ENCODE data around the gene GRIP2.

DNA sequence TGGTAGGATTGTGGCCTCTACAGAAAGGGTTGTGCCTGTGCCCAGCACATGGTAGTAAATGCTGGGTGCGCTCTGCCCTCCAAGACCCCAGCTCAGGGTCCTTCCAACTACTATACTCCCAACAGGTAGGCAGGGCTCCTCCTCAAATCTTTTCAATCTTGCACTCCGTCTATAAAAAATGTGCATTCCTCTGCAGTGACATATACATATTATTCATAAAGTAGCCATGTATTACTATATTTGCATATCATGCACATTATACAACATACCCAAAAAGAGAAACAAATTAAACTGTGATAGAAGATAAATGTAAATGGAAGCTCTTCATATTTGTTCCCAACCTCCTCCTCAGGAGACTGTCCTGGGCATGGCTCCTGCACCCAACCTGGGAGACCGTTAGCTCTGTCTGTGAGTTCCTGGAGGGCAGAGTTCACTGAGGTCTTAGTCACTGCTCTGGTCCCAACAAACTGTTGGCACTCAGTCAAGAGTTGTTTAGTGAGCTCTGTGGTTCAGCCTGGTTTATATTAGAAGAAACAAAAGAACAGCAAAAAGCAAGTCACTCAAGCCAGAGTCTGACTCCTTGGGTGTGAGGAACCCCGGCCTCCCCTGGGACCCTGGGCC is 47.7 kb upstream of the GRIP2 start:
- TF ChIP-seq RAD21 (conservative IDR thresholded peaks at IDR 0.05) (no peak), EZH2 (IDR thresholded peaks at IDR 0.05; ENCODE audit: borderline replicate concordance, insufficient read depth, low read length, poor library complexity, severe bottlenecking) (no peak), TAF1 (IDR thresholded peaks at IDR 0.05; ENCODE audit: low read depth) (no peak), MXI1 (conservative IDR thresholded peaks at IDR 0.05; ENCODE audit: poor library complexity, severe bottlenecking) (no peak)
- TF ChIP-seq, protein P1, sequence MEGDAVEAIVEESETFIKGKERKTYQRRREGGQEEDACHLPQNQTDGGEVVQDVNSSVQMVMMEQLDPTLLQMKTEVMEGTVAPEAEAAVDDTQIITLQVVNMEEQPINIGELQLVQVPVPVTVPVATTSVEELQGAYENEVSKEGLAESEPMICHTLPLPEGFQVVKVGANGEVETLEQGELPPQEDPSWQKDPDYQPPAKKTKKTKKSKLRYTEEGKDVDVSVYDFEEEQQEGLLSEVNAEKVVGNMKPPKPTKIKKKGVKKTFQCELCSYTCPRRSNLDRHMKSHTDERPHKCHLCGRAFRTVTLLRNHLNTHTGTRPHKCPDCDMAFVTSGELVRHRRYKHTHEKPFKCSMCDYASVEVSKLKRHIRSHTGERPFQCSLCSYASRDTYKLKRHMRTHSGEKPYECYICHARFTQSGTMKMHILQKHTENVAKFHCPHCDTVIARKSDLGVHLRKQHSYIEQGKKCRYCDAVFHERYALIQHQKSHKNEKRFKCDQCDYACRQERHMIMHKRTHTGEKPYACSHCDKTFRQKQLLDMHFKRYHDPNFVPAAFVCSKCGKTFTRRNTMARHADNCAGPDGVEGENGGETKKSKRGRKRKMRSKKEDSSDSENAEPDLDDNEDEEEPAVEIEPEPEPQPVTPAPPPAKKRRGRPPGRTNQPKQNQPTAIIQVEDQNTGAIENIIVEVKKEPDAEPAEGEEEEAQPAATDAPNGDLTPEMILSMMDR (IDR thresholded peaks at IDR 0.05; ENCODE audit: poor library complexity, severe bottlenecking), result no peak
- TF ChIP-seq, protein P2, sequence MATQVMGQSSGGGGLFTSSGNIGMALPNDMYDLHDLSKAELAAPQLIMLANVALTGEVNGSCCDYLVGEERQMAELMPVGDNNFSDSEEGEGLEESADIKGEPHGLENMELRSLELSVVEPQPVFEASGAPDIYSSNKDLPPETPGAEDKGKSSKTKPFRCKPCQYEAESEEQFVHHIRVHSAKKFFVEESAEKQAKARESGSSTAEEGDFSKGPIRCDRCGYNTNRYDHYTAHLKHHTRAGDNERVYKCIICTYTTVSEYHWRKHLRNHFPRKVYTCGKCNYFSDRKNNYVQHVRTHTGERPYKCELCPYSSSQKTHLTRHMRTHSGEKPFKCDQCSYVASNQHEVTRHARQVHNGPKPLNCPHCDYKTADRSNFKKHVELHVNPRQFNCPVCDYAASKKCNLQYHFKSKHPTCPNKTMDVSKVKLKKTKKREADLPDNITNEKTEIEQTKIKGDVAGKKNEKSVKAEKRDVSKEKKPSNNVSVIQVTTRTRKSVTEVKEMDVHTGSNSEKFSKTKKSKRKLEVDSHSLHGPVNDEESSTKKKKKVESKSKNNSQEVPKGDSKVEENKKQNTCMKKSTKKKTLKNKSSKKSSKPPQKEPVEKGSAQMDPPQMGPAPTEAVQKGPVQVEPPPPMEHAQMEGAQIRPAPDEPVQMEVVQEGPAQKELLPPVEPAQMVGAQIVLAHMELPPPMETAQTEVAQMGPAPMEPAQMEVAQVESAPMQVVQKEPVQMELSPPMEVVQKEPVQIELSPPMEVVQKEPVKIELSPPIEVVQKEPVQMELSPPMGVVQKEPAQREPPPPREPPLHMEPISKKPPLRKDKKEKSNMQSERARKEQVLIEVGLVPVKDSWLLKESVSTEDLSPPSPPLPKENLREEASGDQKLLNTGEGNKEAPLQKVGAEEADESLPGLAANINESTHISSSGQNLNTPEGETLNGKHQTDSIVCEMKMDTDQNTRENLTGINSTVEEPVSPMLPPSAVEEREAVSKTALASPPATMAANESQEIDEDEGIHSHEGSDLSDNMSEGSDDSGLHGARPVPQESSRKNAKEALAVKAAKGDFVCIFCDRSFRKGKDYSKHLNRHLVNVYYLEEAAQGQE (IDR thresholded peaks at IDR 0.05; ENCODE audit: borderline replicate concordance), result no peak
